K562 (cell line): ENCODE data around the gene MYL12B. TPM values are rescaled to one million over a fixed set of nuclear protein-coding genes. Genes with fewer than 3 reads are reported as not detected.
A peak's percentile ranks its signal among the peaks of the same experiment; 100 is the strongest.

Experiments used
- BRCA1 ChIP-seq, 2 experiments: fragments of 450-650 bp in 1 of 2; sonication (generic) in 1 of 2; formaldehyde crosslinking in 1 of 2; IDR thresholded peaks; 2 replicates each; pipeline versions ENCODE4 v1.5.0 to v1.6.1; 2017 to 2020; ENCODE audit warnings: mild to moderate bottlenecking in 1 of 2, missing genetic modification reagents in 1 of 2
- DPF2 ChIP-seq: fragments of 450-650 bp; IDR thresholded peaks from 2 replicates; pipeline ENCODE4 v1.6.1; 2016
- HDAC8 ChIP-seq: fragments of 450-650 bp; IDR thresholded peaks from 2 replicates; pipeline ENCODE4 v1.6.1; 2016; ENCODE audit warnings: mild to moderate bottlenecking, missing genetic modification characterization, moderate library complexity, missing compliant biosample characterization
- KLF16 ChIP-seq: IDR thresholded peaks from 2 replicates; pipeline ENCODE4 v1.6.1; 2016; ENCODE audit warnings: antibody characterized with exemption
- MEF2D ChIP-seq: conservative IDR thresholded peaks from 2 replicates; pipeline ENCODE4 v1.6.1; 2016; ENCODE audit warnings: low read depth, missing genetic modification characterization, missing compliant biosample characterization
- NEUROD1 ChIP-seq: fragments of 150-350 bp; IDR thresholded peaks from 2 replicates; pipeline ENCODE4 v1.6.1; 2014; ENCODE audit warnings: borderline replicate concordance, low read length, low read depth; ENCODE audit not compliant: partially characterized antibody
- POLR3G ChIP-seq: IDR thresholded peaks from 2 replicates; pipeline ENCODE4 v1.6.1; 2011; ENCODE audit not compliant: insufficient read length, insufficient replicate concordance; ENCODE audit errors: extremely low read depth
- RBM15 ChIP-seq: fragments of 200-400 bp; formaldehyde crosslinking; IDR thresholded peaks from 2 replicates; pipeline ENCODE4 v1.6.1; 2018; ENCODE audit warnings: mild to moderate bottlenecking, low read length, moderate library complexity; ENCODE audit not compliant: insufficient read depth
- RBM22 ChIP-seq: fragments of 200-400 bp; formaldehyde crosslinking; IDR thresholded peaks from 2 replicates; pipeline ENCODE4 v1.6.1; 2018; ENCODE audit warnings: low read length, low read depth; ENCODE audit not compliant: poor library complexity, severe bottlenecking
- U2AF2 ChIP-seq: fragments of 200-400 bp; formaldehyde crosslinking; optimal IDR thresholded peaks from 2 replicates; pipeline ENCODE3; 2017; ENCODE audit warnings: low read depth, mild to moderate bottlenecking, low read length
- ZNF143 ChIP-seq: sonication (generic); formaldehyde crosslinking; IDR thresholded peaks from 2 replicates; pipeline ENCODE4 v1.9.0; 2022; ENCODE audit warnings: mild to moderate bottlenecking, missing genetic modification reagents
- ZNF449 ChIP-seq: fragments of 250-450 bp; sonication (Bioruptor Pico); IDR thresholded peaks from 2 replicates; pipeline ENCODE4 v1.8.0; 2022; ENCODE audit warnings: moderate library complexity, mild to moderate bottlenecking, inconsistent platforms
- ZNF644 ChIP-seq: fragments of 200-800 bp; sonication (Bioruptor generic); IDR thresholded peaks from 2 replicates; pipeline ENCODE4 v1.6.1; 2016; ENCODE audit warnings: low read depth, missing genetic modification characterization, missing compliant biosample characterization
- polyA plus RNA-seq, 8 experiments: library from polyadenylated mRNA; depleted of rRNA in 4 of 8; stranded (reverse) in 5 of 8; unstranded in 3 of 8; fragments of >200 nt; fragmentation: Nextera tagmentation in 2 of 8; fragmentation: Illumina TruSeq in 1 of 8; extraction: Ambion mirVana in 2 of 8; extraction: Trizol in 1 of 8; gene quantifications; 2 replicates each; pipeline versions ENCODE4 v1.2.1 to v1.2.3, GENCODE V29; 2011 to 2014; ENCODE audit warnings: inconsistent platforms in 1 of 8, missing spikeins in 1 of 8
- total RNA-seq, 7 experiments: library from RNA; depleted of rRNA in 6 of 7; stranded (reverse); fragments of >200 nt in 6 of 7; fragmentation: Illumina TruSeq in 2 of 7; extraction: Trizol in 2 of 7; gene quantifications; 2 replicates each; pipeline versions ENCODE4 v1.2.1 to v1.2.3, GENCODE V29; 2011 to 2021; ENCODE audit warnings: low replicate concordance in 1 of 7
- TF ChIP-seq, protein P1 (sequence below): fragments of 200-800 bp; sonication (Bioruptor generic); IDR thresholded peaks from 2 replicates; pipeline ENCODE4 v1.6.1; 2017; ENCODE audit warnings: missing genetic modification characterization, missing compliant biosample characterization
- TF ChIP-seq, protein P2 (sequence below): fragments of 250-450 bp; sonication (Bioruptor Pico); IDR thresholded peaks from 2 replicates; pipeline ENCODE4 v1.5.0; 2021
- TF ChIP-seq, protein P3 (sequence below): sonication (generic); formaldehyde crosslinking; IDR thresholded peaks from 2 replicates; pipeline ENCODE4 v1.8.1; 2022; ENCODE audit warnings: missing genetic modification reagents
- TF ChIP-seq, protein P4 (sequence below), 2 experiments: IDR thresholded peaks in 1 of 2; conservative IDR thresholded peaks in 1 of 2; 2 replicates each; pipeline ENCODE4 v1.6.1; 2016; ENCODE audit warnings: low read depth in 2 of 2, mild to moderate bottlenecking in 1 of 2, missing compliant biosample characterization in 1 of 2, missing genetic modification characterization in 1 of 2, moderate library complexity in 1 of 2

Gene MYL12B
- total and polyA plus RNA-seq, 9 of the 15 experiments (the other 6 are each of a cell fraction or from before 2014, with no cell fraction given), result 220 to 995 (median 463) TPM

- TF ChIP-seq, protein P1, sequence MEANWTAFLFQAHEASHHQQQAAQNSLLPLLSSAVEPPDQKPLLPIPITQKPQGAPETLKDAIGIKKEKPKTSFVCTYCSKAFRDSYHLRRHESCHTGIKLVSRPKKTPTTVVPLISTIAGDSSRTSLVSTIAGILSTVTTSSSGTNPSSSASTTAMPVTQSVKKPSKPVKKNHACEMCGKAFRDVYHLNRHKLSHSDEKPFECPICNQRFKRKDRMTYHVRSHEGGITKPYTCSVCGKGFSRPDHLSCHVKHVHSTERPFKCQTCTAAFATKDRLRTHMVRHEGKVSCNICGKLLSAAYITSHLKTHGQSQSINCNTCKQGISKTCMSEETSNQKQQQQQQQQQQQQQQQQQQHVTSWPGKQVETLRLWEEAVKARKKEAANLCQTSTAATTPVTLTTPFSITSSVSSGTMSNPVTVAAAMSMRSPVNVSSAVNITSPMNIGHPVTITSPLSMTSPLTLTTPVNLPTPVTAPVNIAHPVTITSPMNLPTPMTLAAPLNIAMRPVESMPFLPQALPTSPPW (CRISPR knock-in tag), result no peak
- TF ChIP-seq MEF2D (tag) (peak; percentile 83), RBM15 (no peak), RBM22 (peak; percentile 93), KLF16 (0 out of 2 replicates have a peak, but pooled peaks have one; percentile 6), NEUROD1 (peak; percentile 97), U2AF2 (no peak), ZNF644 (tag) (peak; percentile 76; the same call in 1 of the 2 replicates), DPF2 (no peak; the same call in 1 of the 2 replicates), ZNF449 (CRISPR knock-in tag) (no peak), BRCA1 (IDR thresholded peaks at IDR 0.05) (no peak), BRCA1 (CRISPR knock-in tag; IDR thresholded peaks at IDR 0.05) (no peak), POLR3G (no peak), HDAC8 (no peak; the same call in 1 of the 2 replicates), ZNF143 (CRISPR knock-in tag) (no peak)
- TF ChIP-seq, protein P2, sequence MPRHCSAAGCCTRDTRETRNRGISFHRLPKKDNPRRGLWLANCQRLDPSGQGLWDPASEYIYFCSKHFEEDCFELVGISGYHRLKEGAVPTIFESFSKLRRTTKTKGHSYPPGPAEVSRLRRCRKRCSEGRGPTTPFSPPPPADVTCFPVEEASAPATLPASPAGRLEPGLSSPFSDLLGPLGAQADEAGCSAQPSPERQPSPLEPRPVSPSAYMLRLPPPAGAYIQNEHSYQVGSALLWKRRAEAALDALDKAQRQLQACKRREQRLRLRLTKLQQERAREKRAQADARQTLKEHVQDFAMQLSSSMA (CRISPR knock-in tag), result no peak
- TF ChIP-seq, protein P3, sequence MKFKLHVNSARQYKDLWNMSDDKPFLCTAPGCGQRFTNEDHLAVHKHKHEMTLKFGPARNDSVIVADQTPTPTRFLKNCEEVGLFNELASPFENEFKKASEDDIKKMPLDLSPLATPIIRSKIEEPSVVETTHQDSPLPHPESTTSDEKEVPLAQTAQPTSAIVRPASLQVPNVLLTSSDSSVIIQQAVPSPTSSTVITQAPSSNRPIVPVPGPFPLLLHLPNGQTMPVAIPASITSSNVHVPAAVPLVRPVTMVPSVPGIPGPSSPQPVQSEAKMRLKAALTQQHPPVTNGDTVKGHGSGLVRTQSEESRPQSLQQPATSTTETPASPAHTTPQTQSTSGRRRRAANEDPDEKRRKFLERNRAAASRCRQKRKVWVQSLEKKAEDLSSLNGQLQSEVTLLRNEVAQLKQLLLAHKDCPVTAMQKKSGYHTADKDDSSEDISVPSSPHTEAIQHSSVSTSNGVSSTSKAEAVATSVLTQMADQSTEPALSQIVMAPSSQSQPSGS (CRISPR knock-in tag), result no peak
- TF ChIP-seq, protein P4, sequence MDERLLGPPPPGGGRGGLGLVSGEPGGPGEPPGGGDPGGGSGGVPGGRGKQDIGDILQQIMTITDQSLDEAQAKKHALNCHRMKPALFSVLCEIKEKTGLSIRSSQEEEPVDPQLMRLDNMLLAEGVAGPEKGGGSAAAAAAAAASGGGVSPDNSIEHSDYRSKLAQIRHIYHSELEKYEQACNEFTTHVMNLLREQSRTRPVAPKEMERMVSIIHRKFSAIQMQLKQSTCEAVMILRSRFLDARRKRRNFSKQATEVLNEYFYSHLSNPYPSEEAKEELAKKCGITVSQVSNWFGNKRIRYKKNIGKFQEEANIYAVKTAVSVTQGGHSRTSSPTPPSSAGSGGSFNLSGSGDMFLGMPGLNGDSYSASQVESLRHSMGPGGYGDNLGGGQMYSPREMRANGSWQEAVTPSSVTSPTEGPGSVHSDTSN (CRISPR knock-in tag; IDR thresholded peaks at IDR 0.05; ENCODE audit: low read depth), result no peak
- TF ChIP-seq, protein P4 (tag; conservative IDR thresholded peaks at IDR 0.05; ENCODE audit: low read depth), result no peak
Observed at GRCh38 chr18:3247240-3248061, 14.5 kb upstream of the MYL12B start, which contains the start of gene MYL12A (continued).
